ENCODE measurements around the gene ARL5B.
"Not testable (repeated sequence)": the region's sequence is repeated elsewhere in the genome, so short reads cannot be mapped to it uniquely, and the experiment has no call there.

DNA sequence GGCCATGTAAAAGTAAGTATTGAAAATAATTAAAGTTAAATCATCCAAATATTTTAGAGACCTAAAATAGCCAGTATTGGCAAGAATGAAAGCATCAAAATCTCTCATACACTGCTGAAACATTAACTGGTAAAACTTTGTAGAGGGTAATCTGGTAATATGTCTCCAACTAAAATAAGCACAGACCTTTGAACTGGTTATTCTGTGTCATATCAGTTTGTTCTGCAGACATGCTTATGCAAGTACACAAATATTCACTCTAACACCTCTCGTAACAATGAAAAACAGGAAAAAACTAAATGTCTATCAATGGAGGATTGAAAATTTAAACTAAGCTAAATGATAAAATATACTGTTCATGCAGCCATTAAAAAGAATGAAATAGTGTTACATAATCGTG lies 19.5 kb upstream of the ARL5B start:
- not testable (repeated sequence) for TF ChIP-seq EZH2 (IDR thresholded peaks at IDR 0.05; ENCODE audit: low read length, unreplicated experiment); EZH2phosphoT487 (IDR thresholded peaks at IDR 0.05; ENCODE audit: borderline replicate concordance, low read length)
- TF ChIP-seq, protein P1, sequence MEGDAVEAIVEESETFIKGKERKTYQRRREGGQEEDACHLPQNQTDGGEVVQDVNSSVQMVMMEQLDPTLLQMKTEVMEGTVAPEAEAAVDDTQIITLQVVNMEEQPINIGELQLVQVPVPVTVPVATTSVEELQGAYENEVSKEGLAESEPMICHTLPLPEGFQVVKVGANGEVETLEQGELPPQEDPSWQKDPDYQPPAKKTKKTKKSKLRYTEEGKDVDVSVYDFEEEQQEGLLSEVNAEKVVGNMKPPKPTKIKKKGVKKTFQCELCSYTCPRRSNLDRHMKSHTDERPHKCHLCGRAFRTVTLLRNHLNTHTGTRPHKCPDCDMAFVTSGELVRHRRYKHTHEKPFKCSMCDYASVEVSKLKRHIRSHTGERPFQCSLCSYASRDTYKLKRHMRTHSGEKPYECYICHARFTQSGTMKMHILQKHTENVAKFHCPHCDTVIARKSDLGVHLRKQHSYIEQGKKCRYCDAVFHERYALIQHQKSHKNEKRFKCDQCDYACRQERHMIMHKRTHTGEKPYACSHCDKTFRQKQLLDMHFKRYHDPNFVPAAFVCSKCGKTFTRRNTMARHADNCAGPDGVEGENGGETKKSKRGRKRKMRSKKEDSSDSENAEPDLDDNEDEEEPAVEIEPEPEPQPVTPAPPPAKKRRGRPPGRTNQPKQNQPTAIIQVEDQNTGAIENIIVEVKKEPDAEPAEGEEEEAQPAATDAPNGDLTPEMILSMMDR (conservative IDR thresholded peaks at IDR 0.05; ENCODE audit: low read depth, low read length), result not testable (repeated sequence)

Data from PC-3 (cell line).